Neural crest cell (in vitro differentiated cells): ENCODE data around the gene SIK3. TPM values are rescaled to one million over a fixed set of nuclear protein-coding genes. Genes with fewer than 3 reads are reported as not detected.

Experiments used
- DNase-seq: peaks from one replicate; pipeline ENCODE4 v3.0.0; 2021; ENCODE audit warnings: low read depth, mixed read lengths, low spot score
- H3K27ac Mint-ChIP-seq: one replicate; pipeline ENCODE4 v1.8.0; 2021; ENCODE audit warnings: mild to moderate bottlenecking, mixed read lengths; ENCODE audit not compliant: unreplicated experiment
- H3K27me3 Mint-ChIP-seq: 2 replicates; pipeline ENCODE4 v1.8.0; 2021; ENCODE audit warnings: low read depth, mild to moderate bottlenecking, mixed read lengths
- H3K36me3 Mint-ChIP-seq: 2 replicates; pipeline ENCODE4 v1.8.0; 2021; ENCODE audit warnings: low read depth, mild to moderate bottlenecking, mixed read lengths
- H3K4me1 Mint-ChIP-seq: 2 replicates; pipeline ENCODE4 v1.8.0; 2021; ENCODE audit warnings: mixed read lengths
- H3K4me3 Mint-ChIP-seq: one replicate; pipeline ENCODE4 v1.8.0; 2021; ENCODE audit warnings: mild to moderate bottlenecking, mixed read lengths
- H3K9me3 Mint-ChIP-seq: 2 replicates; pipeline ENCODE4 v1.8.0; 2021; ENCODE audit warnings: mixed read lengths
- CTCF ChIP-seq: fragments of 200-600 bp; sonication (generic); conservative IDR thresholded peaks from 2 replicates; pipeline ENCODE4 v1.5.0; 2021; ENCODE audit warnings: antibody characterized with exemption, mild to moderate bottlenecking
- total RNA-seq: library from RNA; stranded (reverse); gene quantifications from 2 replicates; pipeline ENCODE4 v1.2.1, GENCODE V29; 2021

SIK3 gene
- total RNA-seq, 1 donor from 2014 or later, result 39.7 TPM

- Mint-ChIP-seq H3K4me3 (no peak overlapping the region), H3K36me3 (no peaks in the 10 kb centered on the region), H3K27me3 (no peaks in the 10 kb centered on the region), H3K9me3 (no peaks in the 10 kb centered on the region), H3K4me1 (peaks cover 6% of the 10 kb centered on the region), H3K27ac (no peak overlapping the region)
- no peak for DNase-seq
- no peak for TF ChIP-seq CTCF
Observed at GRCh38 chr11:117016246-117016645, 82.0 kb downstream of the SIK3 start.

- Mint-ChIP-seq H3K36me3 (no peaks in the 10 kb centered on the region), H3K27ac (no peak overlapping the region)
Observed at GRCh38 chr11:117011541-117011898, 86.7 kb downstream of the SIK3 start.

GRCh38 chr11:117010808-117011540 is 87.3 kb downstream of the SIK3 start:
- H3K4me1 Mint-ChIP-seq, result peaks cover 7% of the 10 kb centered on the region
- H3K4me3 Mint-ChIP-seq, result no peak overlapping the region
- no peak for TF ChIP-seq CTCF
- no peaks in the 10 kb centered on the region for H3K36me3 Mint-ChIP-seq
- no peaks in the 10 kb centered on the region for H3K9me3 Mint-ChIP-seq
- DNase-seq, result no peak
- no peaks in the 10 kb centered on the region for H3K27me3 Mint-ChIP-seq
- no peak overlapping the region for H3K27ac Mint-ChIP-seq

More at GRCh38 chr11:117011541-117011898, 86.7 kb downstream of the SIK3 start:
- Mint-ChIP-seq H3K9me3 (no peaks in the 10 kb centered on the region), H3K4me1 (peaks cover 7% of the 10 kb centered on the region), H3K4me3 (no peak overlapping the region), H3K27me3 (no peaks in the 10 kb centered on the region)
- no peak for TF ChIP-seq CTCF
- no peak for DNase-seq

GRCh38 chr11:117009905-117010605 is 88.2 kb downstream of the SIK3 start:
- no peak for DNase-seq
- Mint-ChIP-seq H3K27ac (no peak overlapping the region), H3K9me3 (no peaks in the 10 kb centered on the region), H3K36me3 (no peaks in the 10 kb centered on the region), H3K4me3 (no peak overlapping the region), H3K27me3 (no peaks in the 10 kb centered on the region), H3K4me1 (peaks cover 7% of the 10 kb centered on the region)
- no peak for TF ChIP-seq CTCF

GRCh38 chr11:117005758-117006157 is 92.5 kb downstream of the SIK3 start:
- TF ChIP-seq CTCF, result no peak
- DNase-seq, result no peak
- no peak overlapping the region for H3K4me3 Mint-ChIP-seq
- no peak overlapping the region for H3K27ac Mint-ChIP-seq
- H3K27me3 Mint-ChIP-seq, result no peaks in the 10 kb centered on the region
- H3K4me1 Mint-ChIP-seq, result peaks cover 18% of the 10 kb centered on the region
- no peaks in the 10 kb centered on the region for H3K9me3 Mint-ChIP-seq
- H3K36me3 Mint-ChIP-seq, result no peaks in the 10 kb centered on the region
